Astrocyte (in vitro differentiated cells and primary cell): Measurements from ENCODE around the gene DNAJC30. TPM values are rescaled to one million over a fixed set of nuclear protein-coding genes. Genes with fewer than 3 reads are reported as not detected.

Experiments used
- DNase-seq: peaks from one replicate; pipeline ENCODE4 v3.0.0-alpha.2; 2010; ENCODE audit warnings: low read depth
- FAIRE-seq: peaks from 2 replicates; lab custom pipeline; 2011; peaks lifted over from hg19 to GRCh38; lab: Jason Lieb, UNC
- H2AFZ ChIP-seq: 2 replicates; pipeline ENCODE4 v1.6.0; 2012; ENCODE audit warnings: low read depth, low read length, inconsistent platforms
- H3K27ac ChIP-seq: 2 replicates; pipeline ENCODE4 v1.5.1; 2011; ENCODE audit warnings: low read depth, low read length, inconsistent platforms
- H3K27me3 ChIP-seq: 2 replicates; pipeline ENCODE4 v1.6.0; 2011; ENCODE audit warnings: low read length, inconsistent platforms; ENCODE audit not compliant: insufficient read depth
- H3K36me3 ChIP-seq: 2 replicates; pipeline ENCODE4 v1.5.1; 2011; ENCODE audit warnings: low read length, inconsistent platforms; ENCODE audit not compliant: insufficient read depth
- H3K4me1 ChIP-seq: 2 replicates; pipeline ENCODE4 v1.5.1; 2011; ENCODE audit warnings: low read length, inconsistent platforms; ENCODE audit not compliant: insufficient read depth
- H3K4me2 ChIP-seq: 2 replicates; pipeline ENCODE4 v1.6.0; 2012; ENCODE audit warnings: low read length, inconsistent platforms
- H3K4me3 ChIP-seq: 2 replicates; pipeline ENCODE4 v1.5.1; 2011; ENCODE audit warnings: low read depth, mild to moderate bottlenecking, low read length, inconsistent platforms; ENCODE audit not compliant: insufficient read depth
- H3K79me2 ChIP-seq: 2 replicates; pipeline ENCODE4 v1.6.0; 2012; ENCODE audit warnings: mild to moderate bottlenecking, low read length, inconsistent platforms; ENCODE audit not compliant: insufficient read depth
- H3K9ac ChIP-seq: 2 replicates; pipeline ENCODE4 v1.6.0; 2012; ENCODE audit warnings: mild to moderate bottlenecking, low read length, inconsistent platforms
- H3K9me3 ChIP-seq: 2 replicates; pipeline ENCODE4 v1.5.1; 2012; ENCODE audit warnings: low read depth, mild to moderate bottlenecking, low read length, inconsistent platforms; ENCODE audit not compliant: insufficient read depth
- H4K20me1 ChIP-seq: 2 replicates; pipeline ENCODE4 v1.6.0; 2012; ENCODE audit warnings: low read length, inconsistent platforms; ENCODE audit not compliant: insufficient read depth
- H3K27ac Mint-ChIP-seq: one replicate; pipeline ENCODE4 v1.8.0; 2021; ENCODE audit warnings: mild to moderate bottlenecking, mixed read lengths; ENCODE audit not compliant: unreplicated experiment
- H3K27me3 Mint-ChIP-seq: one replicate; pipeline ENCODE4 v1.8.0; 2021; ENCODE audit warnings: low read depth, mixed read lengths; ENCODE audit not compliant: unreplicated experiment
- H3K36me3 Mint-ChIP-seq: one replicate; pipeline ENCODE4 v1.8.0; 2021; ENCODE audit warnings: low read depth, mixed read lengths; ENCODE audit not compliant: unreplicated experiment
- H3K4me1 Mint-ChIP-seq: one replicate; pipeline ENCODE4 v1.8.0; 2021; ENCODE audit warnings: low read depth, mixed read lengths; ENCODE audit not compliant: unreplicated experiment
- H3K4me3 Mint-ChIP-seq: one replicate; pipeline ENCODE4 v1.8.0; 2021; ENCODE audit warnings: mild to moderate bottlenecking, moderate library complexity, mixed read lengths; ENCODE audit not compliant: unreplicated experiment
- H3K9me3 Mint-ChIP-seq: one replicate; pipeline ENCODE4 v1.8.0; 2021; ENCODE audit warnings: mild to moderate bottlenecking, mixed read lengths; ENCODE audit not compliant: unreplicated experiment
- CTCF ChIP-seq: IDR thresholded peaks from 2 replicates; pipeline ENCODE4 v1.5.1; 2011; ENCODE audit warnings: low read depth, mild to moderate bottlenecking, inconsistent platforms, low read length, moderate library complexity; ENCODE audit not compliant: insufficient read depth
- EZH2 ChIP-seq: IDR thresholded peaks from 2 replicates; pipeline ENCODE4 v1.6.1; 2012; ENCODE audit warnings: mild to moderate bottlenecking, low read length, inconsistent platforms; ENCODE audit not compliant: insufficient read depth
- microRNA-seq: library from miRNA; unstranded; fragments of <30 nt; microRNA quantifications from one replicate; pipeline ENCODE4 v1.2.0, GENCODE V29; 2020
- total RNA-seq: library from RNA; stranded (reverse); gene quantifications from 2 replicates; pipeline ENCODE4 v1.2.1, GENCODE V29; 2021

Gene DNAJC30
- total RNA-seq, 1 donor from 2014 or later: 11.0 TPM

DNA sequence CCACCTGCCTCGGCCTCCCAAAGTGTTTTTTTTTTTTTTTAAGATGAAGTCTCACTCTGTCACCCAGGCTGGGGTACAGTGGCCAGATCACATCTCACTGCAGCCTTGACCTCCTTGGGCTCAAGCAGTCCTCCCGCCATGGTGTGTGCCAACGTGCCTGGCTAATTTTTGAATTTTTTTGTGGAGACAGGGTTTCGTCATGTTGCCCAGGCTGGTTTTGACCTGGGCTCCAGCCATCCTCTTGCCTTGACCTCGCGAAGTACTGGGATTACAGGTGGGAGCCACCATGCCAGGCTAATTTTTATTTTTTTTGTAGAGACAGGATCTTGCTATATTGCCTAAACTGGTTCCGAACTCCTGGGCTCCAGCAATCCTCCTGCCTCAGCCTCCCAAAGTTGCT, 49.9 kb downstream of the DNAJC30 start:
- H3K4me3 Mint-ChIP-seq: no peak overlapping the region
- DNase-seq (no peak), FAIRE-seq (no peak)
- Histone ChIP-seq H3K9ac (no peak overlapping the region), H3K36me3 (no peaks in the 10 kb centered on the region), H3K4me2 (no peak overlapping the region), H4K20me1 (no peaks in the 10 kb centered on the region), H3K79me2 (no peaks in the 10 kb centered on the region), H3K27me3 (peaks cover 5% of the 10 kb centered on the region), H3K9me3 (no peaks in the 10 kb centered on the region), H2AFZ (no peak overlapping the region), H3K4me1 (peaks cover 9% of the 10 kb centered on the region), H3K27ac (no peak overlapping the region), H3K4me3 (no peak overlapping the region)
- H3K27me3 Mint-ChIP-seq: peaks cover 15% of the 10 kb centered on the region
- TF ChIP-seq CTCF (no peak), EZH2 (no peak)
- peaks cover 7% of the 10 kb centered on the region for H3K4me1 Mint-ChIP-seq
- H3K36me3 Mint-ChIP-seq: no peaks in the 10 kb centered on the region
- no peaks in the 10 kb centered on the region for H3K9me3 Mint-ChIP-seq
- H3K27ac Mint-ChIP-seq: no peak overlapping the region

GRCh38 chr7:73631558-73631957, 51.7 kb downstream of the DNAJC30 start:
- TF ChIP-seq EZH2 (no peak), CTCF (no peak)
- H3K27ac ChIP-seq: no peak overlapping the region
- no peak overlapping the region for H3K9ac ChIP-seq
- H3K27ac Mint-ChIP-seq: no peak overlapping the region
- H2AFZ ChIP-seq: no peak overlapping the region
- no peaks in the 10 kb centered on the region for H3K36me3 ChIP-seq
- no peaks in the 10 kb centered on the region for H3K9me3 Mint-ChIP-seq
- no peaks in the 10 kb centered on the region for H3K79me2 ChIP-seq
- FAIRE-seq: no peak
- no peak for DNase-seq
- H4K20me1 ChIP-seq: no peaks in the 10 kb centered on the region
- no peak overlapping the region for H3K4me3 Mint-ChIP-seq
- peaks cover 29% of the 10 kb centered on the region for H3K27me3 Mint-ChIP-seq
- peaks cover 5% of the 10 kb centered on the region for H3K4me1 Mint-ChIP-seq
- H3K27me3 ChIP-seq: peaks cover 18% of the 10 kb centered on the region
- no peak overlapping the region for H3K4me3 ChIP-seq
- H3K4me1 ChIP-seq: peaks cover 9% of the 10 kb centered on the region
- H3K9me3 ChIP-seq: no peaks in the 10 kb centered on the region
- no peak overlapping the region for H3K4me2 ChIP-seq
- H3K36me3 Mint-ChIP-seq: no peaks in the 10 kb centered on the region

Small RNA genes within 50 kb of the gene (microRNA-seq; reads per million reads assigned to microRNA genes)
- gene MIR4284: not detected

Other genes starting within 250 kb of the DNAJC30 start
- 1.5 and 1.7 TPM in 2 replicates for gene FZD9, start 249.7 kb downstream of the DNAJC30 start, total RNA-seq
- gene BAZ1B, start 161.2 kb downstream of the DNAJC30 start, total RNA-seq: 61.0 and 62.5 TPM in 2 replicates
- gene BCL7B, start 125.8 kb downstream of the DNAJC30 start, total RNA-seq: 27.6 and 30.1 TPM in 2 replicates
- 54.8 and 58.6 TPM in 2 replicates for gene TBL2, start 104.9 kb downstream of the DNAJC30 start, total RNA-seq
- gene MLXIPL, start 58.9 kb downstream of the DNAJC30 start, total RNA-seq: 0.41 TPM in 1 of 2 replicates, not detected in the other
- gene VPS37D, start 15.6 kb downstream of the DNAJC30 start, total RNA-seq: 2.9 and 3.6 TPM in 2 replicates
- gene BUD23, start 144 bp upstream of the DNAJC30 start, total RNA-seq: 68.3 and 73.1 TPM in 2 replicates
- gene STX1A, start 36.2 kb upstream of the DNAJC30 start, total RNA-seq: 15.0 and 19.7 TPM in 2 replicates
- 9.3 and 10.8 TPM in 2 replicates for gene ABHD11, start 55.3 kb upstream of the DNAJC30 start, total RNA-seq
- 0.68 TPM in 1 of 2 replicates, not detected in the other for gene CLDN3, start 86.8 kb upstream of the DNAJC30 start, total RNA-seq
- 13.7 and 32.5 TPM in 2 replicates for gene CLDN4, start 147.5 kb upstream of the DNAJC30 start, total RNA-seq
- gene METTL27, start 159.1 kb upstream of the DNAJC30 start, total RNA-seq: 2.1 and 2.5 TPM in 2 replicates
- gene TMEM270, start 177.7 kb upstream of the DNAJC30 start, total RNA-seq: not detected in 2 replicates